Measurements from ENCODE around the gene TAF8.
A peak's percentile ranks its signal among the peaks of the same experiment; 100 is the strongest.
"Not testable (repeated sequence)": the region's sequence is repeated elsewhere in the genome, so short reads cannot be mapped to it uniquely, and the experiment has no call there.

The TAF8 gene

DNA sequence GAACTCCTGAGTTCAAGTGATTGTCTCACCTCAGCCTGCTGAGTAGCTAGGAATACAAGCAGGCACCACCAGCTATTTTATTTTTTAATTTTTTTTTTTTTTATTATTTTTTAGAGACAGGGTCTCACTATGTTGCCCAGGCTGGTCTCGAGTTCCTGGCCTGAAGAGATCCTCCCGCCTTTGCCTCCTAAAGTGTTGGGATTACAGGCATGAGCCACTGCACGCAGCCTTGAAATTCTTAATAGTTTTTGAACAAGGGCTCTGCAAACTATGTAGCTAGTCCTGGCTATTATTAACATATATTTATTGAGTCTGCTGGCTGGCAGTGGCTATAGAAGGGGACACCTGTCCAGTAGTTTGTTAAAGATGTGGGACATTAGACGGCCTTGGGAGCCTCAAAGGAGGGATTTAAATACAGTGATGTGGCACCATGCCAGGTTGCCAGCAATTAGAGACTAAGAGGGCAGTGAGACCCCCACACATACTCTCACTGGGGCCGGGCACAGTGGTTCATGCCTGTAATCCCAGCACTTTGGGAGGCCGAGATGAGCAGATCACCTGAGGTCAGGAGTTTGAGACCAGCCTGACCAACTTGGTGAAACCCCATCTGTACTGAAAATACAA lies 21.1 kb upstream of the TAF8 start:
- DNase-seq = no peak

DNA sequence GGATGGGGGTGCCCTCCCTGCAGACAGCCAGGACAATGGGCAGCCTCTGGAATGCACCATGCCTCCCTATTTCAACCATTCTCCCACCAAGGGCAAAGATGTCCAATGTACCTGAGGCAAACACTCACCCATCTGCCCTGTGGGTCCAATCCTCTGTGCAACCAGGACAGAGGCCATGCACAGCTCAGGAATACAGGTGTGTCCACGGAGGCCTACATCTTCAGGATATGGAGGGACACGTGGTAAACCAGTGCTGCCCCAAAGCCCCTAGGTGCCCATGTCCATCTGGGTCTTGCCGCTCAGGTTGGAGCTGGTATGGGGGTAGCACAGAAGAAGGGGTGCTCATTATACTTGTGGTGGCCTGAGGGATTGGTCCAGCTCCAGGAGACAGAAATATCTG lies 20.4 kb upstream of the TAF8 start:
- DNase-seq = no peak

DNA sequence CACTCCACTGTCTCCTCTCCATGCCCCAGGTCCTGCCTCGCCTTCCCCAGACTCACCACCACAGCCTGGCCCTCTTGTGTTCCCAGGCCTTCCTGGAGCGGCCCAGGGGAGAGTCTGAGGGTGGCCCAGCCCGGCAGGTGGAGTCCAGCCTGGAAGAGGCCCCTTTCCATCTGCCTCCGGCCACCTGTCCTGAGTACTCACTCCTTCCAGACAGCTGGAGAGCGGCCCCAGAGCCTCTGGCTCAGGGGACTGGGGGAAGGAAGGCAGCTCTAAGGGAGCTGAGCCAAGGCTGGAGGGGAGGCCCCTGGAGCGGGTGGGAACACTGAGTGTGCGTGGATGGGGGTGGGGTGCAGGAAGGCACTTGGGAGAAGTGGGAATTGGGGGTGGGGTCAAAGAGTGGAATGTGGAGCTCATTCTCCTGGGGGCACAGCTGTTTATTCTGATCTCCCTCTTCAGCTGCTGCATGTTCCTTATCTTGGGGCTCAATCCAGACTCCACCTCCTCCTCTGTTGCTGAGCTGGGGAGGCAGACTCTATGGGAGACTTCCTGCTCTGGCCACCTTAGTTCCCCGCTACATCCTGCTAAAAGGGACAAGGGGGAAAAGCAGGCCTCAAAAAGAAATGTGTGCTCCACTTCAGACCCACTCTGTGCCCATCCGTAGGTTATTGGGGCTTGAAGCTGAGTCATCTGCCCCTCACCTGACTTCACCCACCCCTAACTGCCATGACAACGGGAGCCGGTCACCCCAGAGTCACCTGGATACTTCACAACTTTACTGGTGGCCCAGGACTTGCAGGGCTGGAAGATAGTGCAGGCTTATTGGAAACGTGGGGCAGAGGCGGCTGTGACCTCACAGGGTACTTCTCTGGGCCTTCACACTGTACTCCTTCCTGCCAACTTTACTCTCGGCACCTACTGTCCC lies 19.5 kb upstream of the TAF8 start:
- DNase-seq = peak; percentile 46

DNA sequence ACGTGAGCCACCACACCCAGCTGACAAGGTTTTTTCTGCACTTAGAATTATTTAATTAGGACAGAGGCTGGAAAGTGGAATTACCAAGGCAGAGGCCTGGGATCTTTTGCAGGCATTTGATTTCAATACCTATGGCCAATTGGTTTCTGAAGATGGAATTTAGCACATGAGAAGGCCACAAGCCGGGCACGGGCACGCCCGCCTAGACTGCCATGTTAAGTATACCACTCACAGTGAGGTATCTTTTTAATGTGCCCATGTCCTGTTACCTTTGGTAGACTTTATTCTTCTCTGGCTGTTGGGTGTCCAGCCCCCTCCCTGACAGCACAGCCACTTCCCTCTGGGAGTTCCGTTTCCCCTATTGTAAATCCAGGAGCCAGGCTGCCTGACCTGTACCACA lies 18.0 kb upstream of the TAF8 start:
- no peak for DNase-seq

DNA sequence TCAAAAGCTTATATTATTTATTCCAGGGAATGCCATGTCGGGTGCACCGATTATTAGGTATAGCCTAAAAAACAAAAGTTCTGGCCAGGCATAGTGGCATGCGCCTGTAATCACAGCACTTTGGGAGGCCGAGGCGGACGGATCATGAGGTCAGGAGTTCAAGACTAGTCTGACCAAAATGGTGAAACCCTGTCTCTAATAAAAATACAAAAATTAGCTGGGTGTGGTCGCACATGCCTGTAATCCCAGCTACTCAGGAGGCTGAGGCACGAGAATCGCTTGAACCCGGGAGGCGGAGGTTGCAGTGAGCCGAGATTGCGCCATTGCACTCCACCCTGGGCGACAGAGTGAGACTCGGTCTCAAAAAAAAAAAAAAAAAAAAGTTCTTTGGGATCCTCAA lies 12.7 kb upstream of the TAF8 start:
- not testable (repeated sequence) for DNase-seq

DNA sequence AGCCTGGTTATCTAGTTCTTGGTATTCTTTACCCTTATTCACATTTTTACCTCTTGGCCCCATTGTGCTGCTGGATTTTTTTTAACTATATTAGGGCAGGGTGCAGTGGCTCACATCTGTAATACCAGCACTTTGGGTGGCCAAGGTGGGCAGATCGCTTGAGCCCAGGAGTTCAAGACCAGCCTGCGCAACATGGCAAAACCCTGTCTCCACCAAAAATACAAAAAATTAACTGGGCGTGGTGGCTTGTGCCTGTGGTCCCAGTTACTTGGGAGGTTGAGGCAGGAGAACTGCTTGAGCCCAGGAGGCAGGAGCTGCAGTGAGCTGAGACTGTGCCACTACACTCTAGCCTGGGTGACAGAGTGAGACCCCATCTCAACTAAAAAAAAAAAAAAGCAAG lies 12.2 kb upstream of the TAF8 start:
- no peak for DNase-seq

DNA sequence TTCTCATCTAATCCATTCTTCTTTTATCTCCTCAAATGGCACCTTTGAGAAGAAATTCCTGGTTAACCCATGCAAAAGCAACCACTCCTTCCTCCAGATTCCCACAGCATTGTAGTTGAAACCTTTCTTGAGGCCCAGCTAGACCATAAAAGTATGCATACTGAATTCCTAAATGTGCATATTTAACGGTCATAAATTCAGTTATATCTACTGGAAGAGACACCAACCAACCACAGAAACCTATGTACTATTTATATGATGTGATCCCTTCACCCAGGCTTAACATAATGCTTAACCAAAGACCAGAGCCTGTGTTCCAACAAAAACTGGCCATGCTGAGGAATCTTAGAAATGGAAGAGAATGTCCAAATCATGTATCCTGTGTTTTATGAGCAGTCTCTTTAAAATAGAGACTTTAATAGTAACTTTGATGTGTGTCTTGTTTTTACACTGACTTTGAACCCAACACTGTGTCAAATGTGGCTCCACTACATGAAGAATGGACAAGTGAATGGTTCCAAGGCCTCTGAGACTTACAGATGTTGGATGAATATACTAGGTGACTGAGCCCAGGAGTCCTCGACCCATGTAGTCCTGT lies 11.4 kb upstream of the TAF8 start:
- DNase-seq = no peak

DNA sequence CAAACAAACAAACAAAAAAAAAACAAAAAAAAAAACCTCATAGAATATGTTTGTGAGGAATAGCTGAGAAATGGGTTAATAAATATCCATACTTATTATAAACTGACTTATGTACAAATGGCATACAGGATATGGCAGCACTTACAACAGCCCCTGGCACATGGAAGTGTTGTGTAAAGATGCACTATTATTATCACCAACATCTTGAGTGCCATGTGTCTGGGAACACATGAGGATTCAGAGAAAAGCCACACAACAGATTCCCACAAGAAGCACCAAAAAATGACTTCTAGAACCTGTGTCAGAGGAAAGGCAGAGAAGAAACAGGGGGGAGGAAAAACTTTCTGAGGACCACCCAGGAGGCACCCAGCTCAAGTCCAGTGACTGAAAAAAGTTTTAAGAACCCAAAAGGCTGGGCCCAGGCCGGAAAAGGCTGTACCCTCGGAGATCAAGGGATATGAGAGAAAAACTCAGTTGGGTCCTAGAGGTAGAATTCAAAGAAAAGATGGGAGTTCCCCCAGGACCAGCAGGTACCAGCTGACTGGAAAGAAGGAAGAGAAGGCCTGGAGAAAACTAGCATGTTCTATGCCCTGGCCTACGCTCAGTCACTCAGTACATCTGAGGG lies 9.4 kb upstream of the TAF8 start:
- DNase-seq = no peak

DNA sequence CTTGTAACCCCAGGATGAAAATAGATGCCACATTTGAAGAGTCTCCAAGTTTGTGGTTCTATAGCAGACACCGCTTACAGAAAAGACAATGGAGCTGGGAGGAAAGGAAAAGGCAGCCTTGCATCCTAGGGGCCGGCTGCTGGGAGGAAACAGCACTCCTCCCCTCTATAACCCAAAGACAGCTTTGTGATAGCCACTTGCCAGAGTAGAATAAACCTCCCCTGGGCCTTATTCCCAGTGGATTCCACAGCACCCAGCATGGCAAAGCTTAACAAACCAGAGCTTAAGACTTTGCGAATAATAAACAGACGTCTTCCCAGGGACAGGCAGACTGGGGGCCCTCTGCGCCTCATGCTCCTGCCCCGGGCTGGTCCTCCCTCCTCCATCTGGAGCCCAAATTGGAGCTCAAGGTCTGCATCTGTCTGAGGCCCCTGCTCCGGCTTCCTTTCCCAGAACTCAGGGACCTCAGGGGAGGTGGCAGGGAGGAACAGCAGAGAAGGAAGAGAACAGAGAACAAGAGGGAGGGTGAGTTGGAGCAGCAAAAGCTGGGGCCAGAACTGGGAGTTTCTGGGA lies 8.8 kb upstream of the TAF8 start:
- no peak for DNase-seq

DNA sequence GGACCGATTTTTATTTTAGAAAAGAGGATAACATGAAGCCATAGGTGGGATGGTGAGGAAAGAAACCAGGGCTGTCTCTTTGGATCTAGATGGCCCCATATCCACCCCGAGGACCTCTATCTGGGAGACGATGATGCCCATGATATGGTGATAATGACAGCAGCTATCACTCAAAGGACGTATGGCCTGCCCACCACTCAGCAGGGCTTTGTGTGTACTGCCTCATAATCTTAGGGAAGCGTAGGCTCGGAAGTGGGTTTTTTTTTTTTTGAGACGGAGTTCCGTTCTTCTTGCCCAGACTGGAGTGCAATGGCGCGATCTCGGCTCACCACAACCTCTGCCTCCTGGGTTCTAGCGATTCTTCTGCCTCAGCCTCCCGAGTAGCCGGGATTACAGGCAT lies 8.2 kb upstream of the TAF8 start:
- DNase-seq = no peak

DNA sequence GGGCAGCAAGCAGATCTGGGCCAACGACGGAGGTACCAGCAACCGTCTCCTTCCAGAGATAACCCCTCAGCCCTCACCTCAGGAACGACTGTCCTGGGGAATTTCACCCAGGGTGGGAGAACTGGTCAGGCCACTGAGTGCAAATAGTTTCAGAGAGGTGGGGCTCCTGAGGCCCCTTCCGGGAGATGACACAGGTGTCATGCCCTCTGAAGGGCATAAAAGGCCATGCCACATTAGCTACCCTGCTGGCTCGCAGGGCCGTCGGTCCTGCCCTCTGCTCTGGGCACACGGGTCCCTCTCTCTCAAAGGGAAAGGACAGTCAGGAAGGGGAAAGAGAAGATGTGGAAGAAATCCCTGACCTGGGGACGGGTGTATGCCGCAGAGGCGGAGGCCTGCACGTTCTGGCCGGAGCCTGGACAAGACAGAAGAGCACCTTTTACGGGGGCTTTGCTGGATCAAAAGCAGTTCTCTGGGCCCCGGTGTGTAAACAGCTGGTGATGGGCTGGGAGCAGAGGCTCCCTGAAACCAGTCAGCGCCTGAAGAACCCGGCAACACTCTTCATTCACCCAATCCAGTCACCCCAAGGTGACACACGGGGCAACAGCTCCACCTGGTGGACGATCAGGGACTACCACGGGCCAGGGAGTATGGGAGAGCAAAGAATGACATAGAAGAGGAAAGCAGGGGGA lies 6.4 kb upstream of the TAF8 start:
- DNase-seq = peak; percentile 87

DNA sequence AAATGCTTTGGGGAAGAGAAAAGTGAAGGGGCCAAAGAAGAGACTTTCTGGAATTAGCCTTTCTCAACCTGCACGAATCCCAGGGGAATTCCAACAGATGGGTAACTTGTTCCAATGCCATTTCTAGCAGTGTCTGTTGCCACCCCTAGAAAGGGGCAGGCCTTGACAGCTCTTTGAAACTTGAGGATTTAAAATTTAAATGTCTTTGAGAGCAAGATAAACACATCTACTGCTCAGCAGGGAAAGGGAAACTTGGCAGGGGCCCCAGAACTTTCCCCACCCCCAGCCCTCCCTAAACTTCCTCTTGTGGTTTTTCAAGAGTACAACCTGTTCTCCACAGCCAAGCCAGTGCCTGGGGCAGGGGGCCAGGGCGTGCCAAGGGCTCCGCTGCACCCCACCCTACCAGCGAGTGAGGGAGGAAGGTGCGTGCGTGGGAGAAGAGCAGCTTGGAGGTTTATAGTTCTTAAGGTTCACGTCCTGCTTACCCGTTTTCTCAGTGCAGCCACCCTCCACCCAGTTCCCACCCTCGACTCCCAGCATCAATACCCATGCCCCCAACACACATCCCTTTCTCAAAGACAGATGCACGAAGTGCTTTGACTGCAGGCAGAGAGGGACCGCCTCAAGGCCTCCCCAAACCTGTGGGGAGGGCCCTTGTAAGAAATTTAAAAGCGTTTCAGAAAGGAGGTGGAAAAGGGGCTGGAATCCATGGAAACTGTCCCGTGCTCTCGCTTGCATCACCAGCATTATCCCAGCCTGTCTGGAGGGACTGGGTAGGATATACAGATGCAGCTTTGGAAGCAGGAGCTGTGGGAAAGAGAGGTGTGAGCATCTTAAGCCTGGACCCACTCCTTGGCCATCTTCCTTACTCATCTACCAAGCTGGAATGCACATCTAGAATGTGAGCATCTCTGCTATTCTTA lies 4.5 kb upstream of the TAF8 start:
- DNase-seq = peak; percentile 88

DNA sequence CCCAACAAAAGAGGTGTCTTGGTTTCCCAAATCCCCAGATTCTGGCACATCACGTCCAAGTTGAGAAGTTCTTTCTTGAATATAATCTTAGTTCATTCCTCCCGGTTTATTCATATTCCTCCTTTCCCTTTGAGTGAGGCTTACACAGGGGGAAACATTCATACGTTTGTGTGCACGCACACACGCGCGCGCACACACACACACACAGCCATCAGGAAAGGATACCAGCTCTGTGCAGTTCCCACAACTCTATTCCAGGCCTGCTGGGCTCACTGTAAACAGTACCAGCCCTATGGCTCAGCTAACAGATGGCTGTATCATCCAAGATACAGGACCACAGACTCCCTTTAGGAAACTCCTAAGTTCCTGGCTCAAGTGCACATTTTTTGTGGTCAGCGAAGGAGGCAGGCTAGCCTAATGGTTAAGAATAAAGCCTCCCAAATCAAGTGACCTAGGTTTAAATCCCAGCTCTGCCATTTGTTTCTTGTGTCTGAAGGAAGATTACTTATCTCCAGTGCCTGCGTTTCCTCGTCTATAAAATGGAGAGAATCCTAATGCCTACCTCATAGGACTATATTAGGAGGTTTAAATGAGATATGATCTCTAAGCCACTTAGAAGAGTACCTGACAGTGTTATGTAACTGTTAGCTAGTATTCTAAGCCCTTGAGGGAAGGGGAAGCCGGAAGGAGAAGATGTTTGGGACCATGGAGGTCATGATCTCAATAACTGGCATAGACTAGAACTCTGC lies 3.7 kb upstream of the TAF8 start:
- DNase-seq = no peak

DNA sequence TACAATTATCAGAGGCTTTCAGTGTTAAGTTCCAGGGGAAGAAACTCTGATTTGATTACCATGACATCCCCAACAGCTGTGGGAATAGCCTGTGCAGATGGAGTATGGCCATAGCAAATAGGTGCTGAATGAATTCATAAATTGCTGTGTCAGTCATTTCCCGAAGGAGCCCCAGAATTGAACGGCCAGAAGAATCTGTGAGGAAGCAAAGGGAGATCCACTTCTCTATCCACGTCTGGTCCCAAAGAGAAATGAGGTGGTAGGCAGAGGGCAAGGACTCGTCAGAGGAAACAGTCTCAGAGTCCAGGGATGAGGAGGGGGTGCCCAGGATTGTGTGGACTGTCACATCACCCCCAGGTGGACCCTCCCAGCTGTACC lies 3.1 kb upstream of the TAF8 start:
- DNase-seq = no peak

DNA sequence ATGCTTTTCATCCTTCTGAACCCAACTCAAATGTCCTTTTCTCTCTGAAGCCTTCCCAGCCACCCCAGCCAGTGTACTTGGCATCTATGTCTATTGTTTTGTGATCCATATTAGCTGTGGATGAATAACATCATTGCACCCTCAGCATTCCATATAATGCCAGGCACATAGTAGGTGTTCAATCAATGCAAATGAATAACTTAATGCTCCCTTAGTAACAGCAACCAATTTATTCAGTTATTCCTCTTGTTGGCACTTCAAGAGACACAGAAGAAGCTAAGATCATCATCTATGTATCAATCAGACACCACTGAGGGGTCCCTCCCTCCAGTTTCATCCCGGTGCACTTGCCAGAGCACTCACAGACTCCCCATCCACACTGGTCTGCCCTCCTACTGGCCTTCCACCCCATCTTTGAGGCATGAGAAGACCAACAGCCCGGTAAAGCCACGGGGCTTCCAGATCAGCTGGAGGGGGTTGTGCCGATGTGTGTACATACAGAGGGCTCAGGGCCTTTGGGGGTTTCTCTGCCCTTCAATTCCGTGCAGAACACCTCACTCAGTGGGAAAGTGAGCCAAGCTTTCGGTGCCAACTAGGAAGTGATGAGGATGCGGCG lies 2.4 kb upstream of the TAF8 start:
- no peak for DNase-seq

DNA sequence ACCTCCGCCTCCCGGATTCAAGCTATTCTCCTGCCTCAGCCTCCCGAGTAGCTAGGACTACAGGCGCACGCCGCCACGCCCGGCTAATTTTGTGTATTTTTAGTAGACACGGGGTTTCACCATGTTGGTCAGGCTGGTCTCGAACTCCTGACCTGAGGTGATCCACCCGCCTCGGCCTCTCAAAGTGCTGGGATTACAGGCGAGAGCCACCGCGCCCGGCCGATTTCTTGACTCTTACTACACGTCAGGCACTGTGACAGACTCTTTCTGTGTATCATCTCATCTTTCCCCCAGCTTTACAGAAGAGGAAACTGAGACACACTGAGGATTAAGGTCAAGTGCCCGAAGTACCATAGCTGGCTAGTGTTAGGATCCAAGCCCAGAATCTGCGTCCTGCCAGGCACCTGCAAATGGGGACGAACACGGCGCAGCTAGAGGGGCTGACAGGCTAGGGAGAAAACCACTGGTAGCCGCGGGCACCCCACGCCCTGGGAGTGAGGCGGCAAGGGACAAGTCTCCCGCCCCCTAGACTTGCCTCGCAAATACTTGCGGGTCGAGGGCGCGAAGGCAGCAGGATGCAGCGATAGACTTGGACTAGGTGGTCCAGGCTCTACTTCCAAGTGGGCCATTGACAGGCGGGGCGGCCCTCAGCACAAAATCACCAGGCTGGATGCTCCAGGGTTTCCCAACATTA lies 1.1 kb upstream of the TAF8 start:
- no peak for DNase-seq

DNA sequence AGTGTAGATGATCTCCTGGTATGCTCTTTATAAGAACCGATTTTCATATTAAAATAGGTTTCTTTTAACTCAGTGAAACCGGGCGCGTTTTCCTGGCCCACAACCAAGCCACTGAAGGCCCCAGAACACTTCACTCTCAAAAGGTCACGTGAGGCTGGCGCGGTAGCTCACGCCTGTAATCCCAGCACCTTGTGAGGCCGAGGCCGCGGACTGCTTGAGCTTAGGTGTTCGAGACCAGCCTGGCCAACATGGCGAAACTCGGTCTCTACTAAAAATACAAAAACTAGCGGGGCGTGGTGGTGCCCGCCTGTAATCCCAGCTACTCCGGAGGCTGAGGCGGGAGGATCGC lies 402 bp upstream of the TAF8 start:
- DNase-seq = no peak

DNA sequence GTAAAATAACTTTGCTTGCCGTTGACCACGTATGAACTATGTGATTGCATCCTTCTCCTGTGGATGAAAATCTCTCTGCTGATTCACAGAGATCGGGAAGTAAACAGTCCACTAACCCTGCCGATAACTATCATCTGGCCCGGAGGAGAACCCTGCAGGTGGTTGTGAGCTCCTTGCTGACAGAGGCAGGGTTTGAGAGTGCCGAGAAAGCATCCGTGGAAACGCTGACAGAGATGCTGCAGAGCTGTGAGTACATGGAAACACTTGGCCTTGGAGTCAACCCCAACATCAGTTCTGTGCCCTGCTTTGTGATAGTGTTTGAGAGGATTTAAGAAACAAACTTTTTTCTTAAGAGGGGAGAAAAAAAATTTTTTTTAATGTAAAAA lies 937 bp downstream of the TAF8 start:
- DNase-seq = no peak

DNA sequence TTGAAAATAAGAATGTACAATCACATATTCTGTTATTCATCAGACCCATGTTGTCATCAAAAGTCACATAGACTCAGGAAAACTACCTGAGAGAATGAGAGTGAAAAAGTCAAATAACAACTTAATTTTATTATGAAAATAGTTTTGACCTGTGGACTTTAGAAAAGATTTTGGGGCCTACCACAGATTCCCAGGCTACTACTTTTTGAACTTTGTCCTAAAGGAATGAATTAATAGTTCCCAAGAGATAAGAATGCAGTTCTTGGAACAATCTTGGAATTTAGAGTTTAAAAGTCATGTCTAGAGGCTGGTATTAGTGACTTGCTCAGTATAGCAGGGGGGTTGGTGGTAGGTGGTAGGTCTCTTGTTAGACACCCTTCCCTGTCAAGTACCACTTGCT lies 3.3 kb downstream of the TAF8 start:
- no peak for DNase-seq

DNA sequence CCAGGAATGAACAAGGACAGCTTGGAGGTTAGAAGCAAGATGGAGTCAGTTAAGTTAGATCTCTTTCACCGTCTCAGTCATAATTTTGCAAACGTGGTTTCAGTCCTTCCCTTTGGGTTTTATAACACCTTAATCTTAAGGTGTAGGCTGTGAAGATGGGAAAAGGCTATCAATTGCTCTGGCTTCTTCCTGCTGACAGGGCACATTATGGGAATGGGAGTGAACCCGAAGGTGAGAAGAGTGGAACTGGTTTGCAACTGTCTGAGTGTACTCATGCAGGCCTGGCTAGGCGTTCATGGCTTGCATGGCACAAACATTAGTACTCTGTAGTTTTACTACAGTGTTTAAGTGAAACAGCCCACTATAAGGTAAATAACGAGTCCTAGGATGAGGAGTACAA lies 9.4 kb downstream of the TAF8 start:
- DNase-seq = no peak

Data from CD4-positive, alpha-beta T cell treated with Interleukin-4 for 4 hours (primary cell).